ENCODE data around the gene MMS22L. TPM values are rescaled to one million over a fixed set of nuclear protein-coding genes. Genes with fewer than 3 reads are reported as not detected.

Gene MMS22L
- total RNA-seq, 1 experiment from 2014 or later, result 52.8 TPM

DNA sequence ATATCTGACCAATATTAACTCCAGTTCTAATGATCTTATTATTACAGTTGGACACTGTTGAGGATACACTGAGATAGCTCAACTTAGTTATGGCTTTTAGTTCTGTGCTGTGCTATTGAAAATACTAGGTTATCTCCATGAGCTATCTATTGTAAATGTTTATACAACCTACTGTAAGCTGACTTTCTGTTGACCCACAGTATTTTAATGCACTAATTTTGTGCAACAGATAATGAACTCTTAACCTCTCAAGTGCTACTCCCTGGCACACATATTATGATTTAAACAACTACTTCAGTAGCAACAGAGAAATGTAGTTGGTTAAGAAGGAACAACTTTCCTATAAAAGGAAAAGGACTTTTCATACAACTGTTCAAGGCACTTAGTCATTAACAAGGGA is 5.2 kb upstream of the MMS22L start:
- no peak overlapping the region for H3K4me2 ChIP-seq (ENCODE audit: insufficient read depth, insufficient read length, low read length)
- H3K27ac Mint-ChIP-seq, result no peak overlapping the region

More for the DNA sequence above, 5.2 kb upstream of the MMS22L start:
- Histone ChIP-seq H3K79me2 (ENCODE audit: insufficient read depth, low read length) (no peaks in the 10 kb centered on the region), H3K9me3 (ENCODE audit: control insufficient read depth, low read depth, low read length) (peaks cover 11% of the 10 kb centered on the region), H3K23ac (ENCODE audit: insufficient read length, low read depth, low read length) (no peak overlapping the region), H2BK20ac (ENCODE audit: low read depth, low read length, poor library complexity, severe bottlenecking) (no peak overlapping the region), H3K79me1 (ENCODE audit: insufficient read depth, low read depth, low read length, poor library complexity, severe bottlenecking) (no peaks in the 10 kb centered on the region), H2AFZ (ENCODE audit: low read length) (no peak overlapping the region), H2BK120ac (ENCODE audit: low read depth, low read length, poor library complexity, severe bottlenecking) (no peak overlapping the region), H3K14ac (ENCODE audit: insufficient read depth, low read length) (no peak overlapping the region), H2BK5ac (ENCODE audit: insufficient read length, low read length) (no peak overlapping the region), H3T11ph (ENCODE audit: low read length) (no peak overlapping the region), H3K9ac (ENCODE audit: extremely low read depth, insufficient read length, low read length) (no peak overlapping the region), H2AK5ac (ENCODE audit: insufficient read length, low read length) (no peak overlapping the region), H4K20me1 (ENCODE audit: control insufficient read depth, insufficient read depth, insufficient read length) (no peaks in the 10 kb centered on the region), H3K23me2 (ENCODE audit: insufficient read length, low read depth, low read length, poor library complexity, severe bottlenecking) (no peaks in the 10 kb centered on the region), H4K91ac (ENCODE audit: insufficient read length, low read depth, low read length) (no peak overlapping the region), H3K27me3 (ENCODE audit: insufficient read depth, low read length) (no peaks in the 10 kb centered on the region), H3K27ac (ENCODE audit: insufficient read length, low read depth, low read length) (no peak overlapping the region), H3K4me1 (ENCODE audit: insufficient read depth, low read length) (no peaks in the 10 kb centered on the region), H3K56ac (ENCODE audit: insufficient read length, low read depth, low read length) (no peak overlapping the region), H4K8ac (replicated peaks; ENCODE audit: insufficient read length, low read depth, low read length) (no peak overlapping the region), H2BK15ac (ENCODE audit: low read depth, low read length) (no peak overlapping the region), H3K4ac (ENCODE audit: low read depth, low read length) (no peak overlapping the region), H3K18ac (ENCODE audit: insufficient read length, low read depth, low read length) (no peak overlapping the region), H4K5ac (ENCODE audit: insufficient read length, low read depth, low read length) (no peak overlapping the region), H2BK12ac (ENCODE audit: insufficient read length, low read depth, low read length) (no peak overlapping the region)
- Mint-ChIP-seq H3K9me3 (peaks cover 5 to 16% of the 10 kb centered on the region in 2 experiments; a peak in 4 of 5 replicates), H3K36me3 (ENCODE audit: insufficient read depth in 1 of 3, low read depth in 3 of 3) (peaks cover 5 to 11% (median 5%) of the 10 kb centered on the region in 3 experiments; a peak in 5 of 7 replicates), H3K4me3 (no peak overlapping the region), H3K27me3 (ENCODE audit: low read depth) (no peaks in the 10 kb centered on the region; the same call in 1 of the 2 replicates), H3K4me1 (peaks cover 4 to 6% of the 10 kb centered on the region in 2 experiments)
- TF ChIP-seq, protein P1, sequence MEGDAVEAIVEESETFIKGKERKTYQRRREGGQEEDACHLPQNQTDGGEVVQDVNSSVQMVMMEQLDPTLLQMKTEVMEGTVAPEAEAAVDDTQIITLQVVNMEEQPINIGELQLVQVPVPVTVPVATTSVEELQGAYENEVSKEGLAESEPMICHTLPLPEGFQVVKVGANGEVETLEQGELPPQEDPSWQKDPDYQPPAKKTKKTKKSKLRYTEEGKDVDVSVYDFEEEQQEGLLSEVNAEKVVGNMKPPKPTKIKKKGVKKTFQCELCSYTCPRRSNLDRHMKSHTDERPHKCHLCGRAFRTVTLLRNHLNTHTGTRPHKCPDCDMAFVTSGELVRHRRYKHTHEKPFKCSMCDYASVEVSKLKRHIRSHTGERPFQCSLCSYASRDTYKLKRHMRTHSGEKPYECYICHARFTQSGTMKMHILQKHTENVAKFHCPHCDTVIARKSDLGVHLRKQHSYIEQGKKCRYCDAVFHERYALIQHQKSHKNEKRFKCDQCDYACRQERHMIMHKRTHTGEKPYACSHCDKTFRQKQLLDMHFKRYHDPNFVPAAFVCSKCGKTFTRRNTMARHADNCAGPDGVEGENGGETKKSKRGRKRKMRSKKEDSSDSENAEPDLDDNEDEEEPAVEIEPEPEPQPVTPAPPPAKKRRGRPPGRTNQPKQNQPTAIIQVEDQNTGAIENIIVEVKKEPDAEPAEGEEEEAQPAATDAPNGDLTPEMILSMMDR (conservative IDR thresholded peaks at IDR 0.05), result no peak
- DNase-seq, result no peak

Measured in H9 (cell line).